Mucosa of rectum (tissue), 2 donors: ENCODE results near the gene NCOA6.
A peak's percentile ranks its signal among the peaks of the same experiment; 100 is the strongest.

Experiments used
- H3K27ac ChIP-seq, 2 donors: one replicate each; pipeline ENCODE4 v1.7.0; 2013; ENCODE audit warnings: inconsistent platforms in 2 of 2, low read depth in 2 of 2, low read length in 2 of 2
- H3K27me3 ChIP-seq, 2 donors: one replicate each; pipeline ENCODE4 v1.7.0; 2013; ENCODE audit warnings: low read length in 2 of 2; ENCODE audit not compliant: control insufficient read depth in 2 of 2, insufficient read depth in 2 of 2
- H3K36me3 ChIP-seq, 2 donors: one replicate each; pipeline ENCODE4 v1.7.0; 2013; ENCODE audit warnings: low read length in 2 of 2; ENCODE audit not compliant: control insufficient read depth in 2 of 2, insufficient read depth in 2 of 2
- H3K4me1 ChIP-seq, 2 donors: one replicate each; pipeline ENCODE4 v1.7.0; 2013; ENCODE audit warnings: low read length in 2 of 2, mild to moderate bottlenecking in 1 of 2; ENCODE audit not compliant: control insufficient read depth in 2 of 2, insufficient read depth in 2 of 2
- H3K4me3 ChIP-seq, 2 donors: one replicate each; pipeline ENCODE4 v1.7.0; 2013; ENCODE audit warnings: low read length in 2 of 2
- H3K9ac ChIP-seq, 2 donors: one replicate each; pipeline ENCODE4 v1.7.0; 2013; ENCODE audit warnings: low read length in 2 of 2, low read depth in 1 of 2, mild to moderate bottlenecking in 1 of 2
- H3K9me3 ChIP-seq, 2 donors: one replicate each; pipeline ENCODE4 v1.7.0; 2013; ENCODE audit warnings: low read length in 2 of 2; ENCODE audit not compliant: control insufficient read depth in 2 of 2
- donor health status: healthy.
- donor health status: Normal muscosa, but diverticular disease.

Gene NCOA6

GRCh38 chr20:34713194-34713943 is 112.1 kb downstream of the NCOA6 start:
- Histone ChIP-seq H3K27ac (no peak overlapping the region), H3K9me3 (no peaks in the 10 kb centered on the region), H3K9ac (no peak overlapping the region), H3K4me1 (peaks cover 10 to 15% of the 10 kb centered on the region in 2 donors), H3K27me3 (no peaks in the 10 kb centered on the region), H3K4me3 (no peak overlapping the region), H3K36me3 (peaks cover 24 to 38% of the 10 kb centered on the region in 2 donors)

DNA sequence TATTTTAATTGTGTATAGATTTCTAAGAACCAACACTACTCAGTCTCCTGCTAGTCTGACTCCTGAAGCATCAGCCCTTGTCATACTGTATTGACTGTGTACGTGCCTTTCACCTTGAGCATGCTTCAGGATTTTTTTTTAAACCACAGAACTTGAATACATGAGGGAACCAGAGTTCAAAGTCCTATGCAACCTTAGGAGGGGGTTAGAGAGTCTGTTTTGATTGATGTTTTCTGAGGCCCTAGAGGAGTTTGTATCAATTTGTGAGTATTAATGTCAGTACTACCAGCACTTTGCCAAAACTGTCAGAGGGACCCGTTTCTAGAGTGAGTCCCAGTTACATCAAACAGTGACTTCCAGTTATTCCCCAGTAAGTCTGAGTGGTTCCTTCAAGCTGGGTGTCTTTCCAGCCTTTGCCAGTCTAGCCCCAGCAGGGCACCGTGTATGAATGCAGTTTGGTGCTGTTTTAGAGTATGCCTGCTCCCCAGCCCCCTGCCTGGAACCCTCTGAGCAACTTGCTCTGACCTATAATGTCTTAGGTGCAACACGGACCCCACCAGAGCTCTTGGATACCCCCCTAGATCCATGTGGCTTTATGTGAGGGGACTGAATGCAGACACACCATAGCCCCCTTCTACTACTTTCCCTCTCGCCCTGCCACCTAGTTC is 112.8 kb downstream of the NCOA6 start:
- H3K9ac ChIP-seq = no peak overlapping the region
- peaks cover 24 to 38% of the 10 kb centered on the region in 2 donors for H3K36me3 ChIP-seq
- no peak overlapping the region for H3K4me3 ChIP-seq
- no peak overlapping the region for H3K27ac ChIP-seq
- no peaks in the 10 kb centered on the region for H3K9me3 ChIP-seq
- no peaks in the 10 kb centered on the region for H3K27me3 ChIP-seq
- H3K4me1 ChIP-seq = peaks cover 10 to 19% of the 10 kb centered on the region in 2 donors

- peaks cover 24 to 38% of the 10 kb centered on the region in 2 donors for H3K36me3 ChIP-seq
- H3K4me1 ChIP-seq = peaks cover 13 to 25% of the 10 kb centered on the region in 2 donors
- no peak overlapping the region for H3K4me3 ChIP-seq
- no peaks in the 10 kb centered on the region for H3K9me3 ChIP-seq
- H3K9ac ChIP-seq = no peak overlapping the region
- H3K27ac ChIP-seq = no peak overlapping the region
- no peaks in the 10 kb centered on the region for H3K27me3 ChIP-seq
These were observed 113.5 kb downstream of the NCOA6 start for GRCh38 chr20:34711813-34712430.

DNA sequence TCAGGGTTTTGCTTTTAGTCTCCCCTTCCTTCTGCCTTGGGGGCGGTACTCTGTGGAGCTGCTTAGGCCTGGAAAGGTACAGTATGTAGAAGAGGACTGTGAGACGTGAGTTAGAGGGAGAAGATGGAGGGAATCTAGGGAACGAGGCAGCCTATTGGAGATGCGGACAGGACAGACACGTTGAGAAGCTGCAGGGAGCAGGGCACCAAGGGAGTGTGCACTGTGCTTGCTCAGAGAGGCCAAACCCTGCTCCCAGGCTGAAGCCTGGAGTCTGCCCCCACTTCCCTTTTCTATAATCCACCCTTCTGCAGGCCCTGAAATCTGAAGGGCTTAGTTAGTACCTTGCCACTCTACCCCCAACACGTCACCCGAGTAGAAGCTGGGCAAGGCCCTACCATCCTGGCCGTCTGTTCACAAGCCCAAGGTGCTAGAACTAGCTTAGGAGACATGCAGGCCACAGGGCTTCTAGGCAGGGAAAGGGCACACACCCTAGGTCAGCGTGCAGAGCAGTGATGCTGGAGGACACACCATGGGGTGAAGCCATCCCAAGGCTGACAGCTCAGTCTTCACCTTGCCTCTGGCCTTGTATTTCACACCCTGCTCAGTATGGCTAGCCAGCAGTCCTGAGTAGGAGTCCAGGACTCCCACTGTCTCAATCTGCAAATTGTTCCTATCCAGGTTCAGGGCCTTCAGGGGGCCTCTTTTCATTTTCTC is 114.4 kb downstream of the NCOA6 start:
- Histone ChIP-seq H3K4me3 (no peak overlapping the region), H3K9ac (no peak overlapping the region), H3K4me1 (peaks cover 22 to 34% of the 10 kb centered on the region in 2 donors), H3K36me3 (peaks cover 24 to 38% of the 10 kb centered on the region in 2 donors), H3K27me3 (no peaks in the 10 kb centered on the region), H3K9me3 (no peaks in the 10 kb centered on the region), H3K27ac (peak overlapping the region in 1 of 2 donors; percentile 87)

GRCh38 chr20:34710568-34710839 is 114.9 kb downstream of the NCOA6 start:
- Histone ChIP-seq H3K36me3 (peaks cover 24 to 37% of the 10 kb centered on the region in 2 donors), H3K9me3 (no peaks in the 10 kb centered on the region), H3K9ac (peak overlapping the region in 1 of 2 donors; percentile 81), H3K27me3 (no peaks in the 10 kb centered on the region), H3K27ac (peak overlapping the region in 1 of 2 donors; percentile 87), H3K4me3 (peak overlapping the region; percentile 71 to 74), H3K4me1 (peaks cover 27 to 39% of the 10 kb centered on the region in 2 donors)

- H3K9ac ChIP-seq = peak overlapping the region; percentile 60 to 81
- H3K27ac ChIP-seq = peak overlapping the region; percentile 67 to 87
- peaks cover 20 to 32% of the 10 kb centered on the region in 2 donors for H3K36me3 ChIP-seq
- H3K4me3 ChIP-seq = peak overlapping the region; percentile 71 to 74
- H3K9me3 ChIP-seq = no peaks in the 10 kb centered on the region
- no peaks in the 10 kb centered on the region for H3K27me3 ChIP-seq
- peaks cover 32 to 44% of the 10 kb centered on the region in 2 donors for H3K4me1 ChIP-seq
These were observed 115.5 kb downstream of the NCOA6 start for GRCh38 chr20:34709831-34710567.

DNA sequence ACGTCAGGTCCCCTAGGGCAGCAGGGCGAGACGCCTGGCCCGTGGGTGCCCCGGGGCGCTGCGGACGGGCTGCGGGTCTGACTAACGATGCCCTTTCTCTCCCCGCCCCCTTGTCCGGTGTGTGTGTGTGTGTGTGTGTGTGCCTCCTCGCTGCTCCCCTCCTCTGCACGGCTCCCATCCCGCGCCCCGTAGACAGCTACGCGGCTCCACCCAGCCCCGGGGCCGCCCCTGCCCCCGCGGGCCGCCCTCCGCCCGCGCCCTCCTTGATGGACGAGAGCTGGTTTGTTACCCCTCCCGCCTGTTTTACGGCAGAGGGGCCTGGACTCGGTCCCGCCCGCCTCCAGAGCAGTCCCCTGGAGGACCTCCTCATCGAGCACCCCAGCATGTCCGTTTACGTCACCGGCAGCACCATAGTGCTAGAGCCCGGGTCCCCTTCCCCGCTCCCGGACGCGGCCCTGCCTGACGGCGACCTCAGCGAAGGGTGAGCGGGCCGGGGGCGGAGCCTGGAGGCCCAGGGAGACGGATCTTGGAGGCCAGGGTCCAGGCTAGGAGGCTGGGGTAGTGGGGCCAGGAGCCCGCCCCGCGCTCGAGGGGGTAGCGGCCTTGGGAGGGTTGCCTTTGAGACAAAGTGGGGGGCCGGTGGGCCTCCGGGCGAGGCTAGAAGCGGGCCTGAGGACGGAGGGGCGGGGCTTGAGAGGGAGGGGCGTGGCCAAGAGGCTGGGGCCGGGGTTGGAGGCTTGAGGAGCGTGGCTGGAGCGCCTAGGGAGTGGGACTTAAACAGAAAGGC is 116.2 kb downstream of the NCOA6 start:
- Histone ChIP-seq H3K4me3 (peak overlapping the region; percentile 71 to 74), H3K9me3 (no peaks in the 10 kb centered on the region), H3K27ac (peak overlapping the region; percentile 67 to 87), H3K4me1 (peaks cover 37 to 49% of the 10 kb centered on the region in 2 donors), H3K36me3 (peaks cover 15 to 27% of the 10 kb centered on the region in 2 donors), H3K27me3 (no peaks in the 10 kb centered on the region), H3K9ac (peak overlapping the region; percentile 63 to 81)

DNA sequence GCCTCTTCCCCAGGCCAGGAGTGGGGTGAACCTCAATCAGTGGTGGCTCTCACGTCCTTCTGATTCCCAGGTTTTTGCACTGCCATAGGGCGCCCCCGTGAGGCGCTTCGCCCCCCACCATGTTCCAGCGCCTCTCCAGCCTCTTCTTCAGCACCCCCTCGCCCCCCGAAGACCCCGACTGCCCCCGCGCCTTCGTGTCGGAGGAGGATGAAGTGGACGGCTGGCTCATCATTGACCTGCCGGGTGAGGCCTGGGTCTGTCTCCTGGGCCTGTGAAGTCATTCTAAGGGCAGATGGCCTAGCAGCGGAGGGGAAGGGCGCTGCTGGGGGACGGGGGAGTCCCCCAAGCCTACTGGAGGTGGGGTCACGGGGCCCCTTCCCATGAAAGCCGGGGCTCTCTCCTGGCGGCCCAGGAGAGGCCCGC is 116.8 kb downstream of the NCOA6 start:
- Histone ChIP-seq H3K36me3 (peaks cover 11 to 21% of the 10 kb centered on the region in 2 donors), H3K4me3 (peak overlapping the region; percentile 71 to 74), H3K9me3 (no peaks in the 10 kb centered on the region), H3K4me1 (peaks cover 37 to 50% of the 10 kb centered on the region in 2 donors), H3K9ac (peak overlapping the region; percentile 63 to 81), H3K27ac (peak overlapping the region; percentile 67 to 87), H3K27me3 (no peaks in the 10 kb centered on the region)
